Suprapubic skin (tissue), 4 donors: ENCODE measurements around the gene EPB41L5. TPM values are rescaled to one million over a fixed set of nuclear protein-coding genes. Genes with fewer than 3 reads are reported as not detected.

Experiments
- DNase-seq, 2 donors: peaks; one replicate each; pipeline ENCODE4 v3.0.0-alpha.2; 2019; ENCODE audit warnings: low spot score in 2 of 2
- H3K27ac ChIP-seq: fragments of 200-600 bp; sonication (generic); one replicate; pipeline ENCODE4 v1.5.1; 2019
- H3K27me3 ChIP-seq: fragments of 200-600 bp; sonication (generic); one replicate; pipeline ENCODE4 v1.5.1; 2019
- H3K36me3 ChIP-seq: fragments of 200-600 bp; sonication (generic); one replicate; pipeline ENCODE4 v1.5.1; 2019
- H3K4me1 ChIP-seq: fragments of 200-600 bp; sonication (generic); one replicate; pipeline ENCODE4 v1.5.1; 2019
- H3K4me3 ChIP-seq: fragments of 200-600 bp; sonication (generic); one replicate; pipeline ENCODE4 v1.5.1; 2019; ENCODE audit warnings: mild to moderate bottlenecking
- H3K9me3 ChIP-seq: fragments of 200-600 bp; sonication (generic); one replicate; pipeline ENCODE4 v1.5.1; 2019
- CTCF ChIP-seq, 2 donors: fragments of 200-600 bp in 1 of 2; fragments of 450-650 bp in 1 of 2; sonication (generic) in 1 of 2; IDR thresholded peaks; one replicate each; pipeline ENCODE4 v1.5.1; 2016 to 2019; ENCODE audit warnings: antibody characterized with exemption in 2 of 2, mild to moderate bottlenecking in 1 of 2, moderate library complexity in 1 of 2
- EP300 ChIP-seq: sonication (generic); formaldehyde crosslinking; IDR thresholded peaks from one replicate; pipeline ENCODE4 v1.6.1; 2017; ENCODE audit warnings: antibody characterized with exemption
- POLR2A ChIP-seq, 2 donors: fragments of 450-650 bp; IDR thresholded peaks; one replicate each; pipeline ENCODE4 v1.6.1; 2017; ENCODE audit warnings: antibody characterized with exemption in 2 of 2, mild to moderate bottlenecking in 2 of 2, moderate library complexity in 2 of 2
- POLR2AphosphoS5 ChIP-seq, 3 donors: sonication (generic); formaldehyde crosslinking; IDR thresholded peaks; one replicate each; pipeline ENCODE4 v1.6.1; 2017; ENCODE audit warnings: antibody characterized with exemption in 3 of 3
- WGBS: methylation state at CpG from one replicate; pipeline ENCODE4 v1.1.5; 2018; 5-methylcytosine and 5-hydroxymethylcytosine counted together
- total RNA-seq, 4 donors: library from RNA; depleted of rRNA; stranded (reverse); fragments of >200 nt; gene quantifications; one replicate each; pipeline ENCODE4 v1.1.0, GENCODE V29; 2016

Gene EPB41L5
- total RNA-seq, 4 donors from 2014 or later = 19.5 to 34.6 (median 31.0) TPM

GRCh38 chr2:120218181-120218580, 205.3 kb downstream of the EPB41L5 start:
- no peak overlapping the region for H3K27ac ChIP-seq
- H3K4me3 ChIP-seq = no peak overlapping the region
- peaks cover 18% of the 10 kb centered on the region for H3K4me1 ChIP-seq
- DNase-seq = peak in 1 of 2 donors; percentile 37
- no peaks in the 10 kb centered on the region for H3K9me3 ChIP-seq
- H3K36me3 ChIP-seq = peaks cover 4% of the 10 kb centered on the region
- no peak for TF ChIP-seq POLR2AphosphoS5 (IDR thresholded peaks at IDR 0.05)
- WGBS = 96% methylated on average over 5 of the region's 5 CpGs
- H3K27me3 ChIP-seq = no peaks in the 10 kb centered on the region

- Histone ChIP-seq H3K27me3 (no peaks in the 10 kb centered on the region), H3K4me3 (no peak overlapping the region), H3K27ac (no peak overlapping the region), H3K36me3 (peaks cover 4% of the 10 kb centered on the region), H3K4me1 (peaks cover 26% of the 10 kb centered on the region), H3K9me3 (no peaks in the 10 kb centered on the region)
- no peak for TF ChIP-seq POLR2AphosphoS5 (IDR thresholded peaks at IDR 0.05)
- TF ChIP-seq POLR2A (IDR thresholded peaks at IDR 0.05) = no peak
- TF ChIP-seq CTCF (IDR thresholded peaks at IDR 0.05) = no peak
- TF ChIP-seq EP300 = no peak
- DNase-seq = no peak
- 96% methylated on average over 5 of the region's 5 CpGs for WGBS
Measured at GRCh38 chr2:120219291-120219690, 206.4 kb downstream of the EPB41L5 start.

DNA sequence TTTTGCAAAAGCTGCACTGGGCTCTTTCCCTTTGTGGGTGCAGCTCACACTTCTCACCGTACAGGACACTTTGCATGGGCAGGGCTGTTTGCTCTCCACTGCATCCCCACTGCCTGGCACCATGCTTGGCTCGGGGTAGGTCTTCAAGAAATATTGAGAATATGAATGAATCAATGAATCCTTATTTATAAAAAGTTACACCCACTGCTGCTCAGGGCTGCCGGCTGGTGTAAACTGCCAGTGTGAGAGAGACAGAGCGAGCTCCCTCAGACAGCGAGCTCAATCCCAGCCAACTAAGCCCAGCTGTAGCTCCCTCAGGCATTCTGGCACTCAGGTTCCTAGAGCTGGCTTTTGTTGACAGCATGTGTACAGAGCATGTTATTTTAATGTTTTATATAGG, 206.9 kb downstream of the EPB41L5 start:
- DNase-seq = peak in 1 of 2 donors; percentile 44
- H3K4me1 ChIP-seq = peaks cover 28% of the 10 kb centered on the region
- no peak overlapping the region for H3K27ac ChIP-seq
- 57% methylated on average over 5 of the region's 5 CpGs for WGBS
- H3K4me3 ChIP-seq = no peak overlapping the region
- H3K27me3 ChIP-seq = no peaks in the 10 kb centered on the region
- TF ChIP-seq CTCF (IDR thresholded peaks at IDR 0.05) (no peak), POLR2A (IDR thresholded peaks at IDR 0.05) (no peak), POLR2AphosphoS5 (IDR thresholded peaks at IDR 0.05) (no peak), EP300 (no peak)
- H3K9me3 ChIP-seq = no peaks in the 10 kb centered on the region
- H3K36me3 ChIP-seq = peaks cover 4% of the 10 kb centered on the region

- no peaks in the 10 kb centered on the region for H3K27me3 ChIP-seq
- DNase-seq = no peak
- H3K36me3 ChIP-seq = peaks cover 4% of the 10 kb centered on the region
- no peak overlapping the region for H3K4me3 ChIP-seq
- TF ChIP-seq CTCF (IDR thresholded peaks at IDR 0.05) (no peak), POLR2AphosphoS5 (IDR thresholded peaks at IDR 0.05) (no peak), EP300 (no peak), POLR2A (IDR thresholded peaks at IDR 0.05) (no peak)
- no peak overlapping the region for H3K27ac ChIP-seq
- H3K9me3 ChIP-seq = no peaks in the 10 kb centered on the region
- 86% methylated on average over 2 of the region's 2 CpGs for WGBS
- peaks cover 28% of the 10 kb centered on the region for H3K4me1 ChIP-seq
Measured at GRCh38 chr2:120220756-120221155, 207.9 kb downstream of the EPB41L5 start.

DNA sequence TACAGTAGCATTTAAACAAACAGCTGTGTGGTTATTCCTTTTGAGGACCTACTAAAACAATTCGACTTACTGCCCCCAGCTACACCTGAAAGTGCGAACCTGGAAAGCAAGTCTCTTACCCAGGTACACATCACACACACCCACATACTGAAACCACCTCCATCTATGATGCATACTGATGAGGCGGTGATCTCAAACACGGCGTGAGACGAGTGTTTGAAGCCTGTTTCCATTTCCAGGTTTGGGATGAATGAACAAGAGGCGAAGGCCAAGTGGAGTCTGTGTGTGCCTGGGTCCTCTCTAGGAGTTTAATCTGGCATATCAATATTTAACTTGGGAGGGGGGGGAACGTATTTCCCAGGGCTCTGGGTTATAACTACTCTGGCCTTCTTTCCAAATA, 208.7 kb downstream of the EPB41L5 start:
- Histone ChIP-seq H3K27ac (no peak overlapping the region), H3K27me3 (no peaks in the 10 kb centered on the region), H3K4me3 (no peak overlapping the region), H3K4me1 (peaks cover 28% of the 10 kb centered on the region), H3K9me3 (no peaks in the 10 kb centered on the region), H3K36me3 (peaks cover 4% of the 10 kb centered on the region)
- no peak for TF ChIP-seq CTCF (IDR thresholded peaks at IDR 0.05)
- 92% methylated on average over 8 of the region's 8 CpGs for WGBS
- peak; percentile 10 to 45 for DNase-seq
